NOMO-1 treated with DMSO at 0.1 percent for 48 hours (cell line): Measurements from ENCODE around the gene KCNJ4.

Experiments
- DNase-seq: peaks from one replicate; lab custom pipeline; 2025; ENCODE audit not compliant: unreplicated experiment; lab: John Stamatoyannopoulos, UW

Gene KCNJ4

DNA sequence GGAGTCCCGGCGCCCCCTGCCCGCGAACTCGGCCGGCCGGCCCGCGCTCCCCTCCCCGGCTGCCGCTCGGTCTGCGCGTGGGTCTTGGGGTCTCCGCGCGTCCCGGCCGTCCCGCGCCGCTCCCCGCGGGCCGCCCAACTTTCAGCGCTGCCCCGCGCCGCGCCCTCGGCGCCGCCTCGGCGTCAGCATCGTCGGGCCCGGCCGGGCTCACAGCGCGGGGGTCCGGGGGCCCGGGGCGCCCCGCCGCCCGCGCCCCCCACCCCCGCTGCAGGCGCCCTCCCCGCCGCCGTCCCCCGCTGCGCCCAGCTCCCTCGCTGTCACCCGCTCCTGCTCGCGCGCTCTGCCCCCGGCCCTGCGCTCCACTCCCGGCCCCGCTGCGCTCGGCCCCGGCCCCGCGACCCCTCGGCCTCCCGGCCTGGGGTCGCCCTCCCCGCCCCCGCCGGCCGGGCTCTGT is at the start of gene KCNJ4:
Gene KCNJ4, minus strand, starts transcription at position 124 of the 454 bp plus-strand sequence. CDS start 27,067 bp downstream, outside the sequence.
- no peak for DNase-seq

DNA sequence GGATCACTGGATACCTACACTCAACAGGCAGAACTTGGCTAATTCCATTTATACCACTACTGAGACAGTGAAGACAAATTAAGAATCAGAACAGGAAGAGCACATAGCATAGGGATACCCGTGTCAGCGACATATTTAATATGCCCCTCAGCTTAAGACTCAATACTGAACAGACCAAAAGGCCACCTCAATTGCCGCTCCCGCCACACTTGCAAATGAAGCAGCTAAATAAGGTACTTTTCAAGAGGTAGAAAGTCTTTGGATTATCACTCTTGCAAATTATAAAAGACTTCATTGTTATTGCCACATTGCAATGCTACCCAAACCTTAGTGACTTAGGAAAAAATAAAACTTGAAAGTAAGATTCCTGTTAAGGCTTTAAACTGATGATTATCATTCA is 48.0 kb upstream of the KCNJ4 start:
- DNase-seq: no peak

DNA sequence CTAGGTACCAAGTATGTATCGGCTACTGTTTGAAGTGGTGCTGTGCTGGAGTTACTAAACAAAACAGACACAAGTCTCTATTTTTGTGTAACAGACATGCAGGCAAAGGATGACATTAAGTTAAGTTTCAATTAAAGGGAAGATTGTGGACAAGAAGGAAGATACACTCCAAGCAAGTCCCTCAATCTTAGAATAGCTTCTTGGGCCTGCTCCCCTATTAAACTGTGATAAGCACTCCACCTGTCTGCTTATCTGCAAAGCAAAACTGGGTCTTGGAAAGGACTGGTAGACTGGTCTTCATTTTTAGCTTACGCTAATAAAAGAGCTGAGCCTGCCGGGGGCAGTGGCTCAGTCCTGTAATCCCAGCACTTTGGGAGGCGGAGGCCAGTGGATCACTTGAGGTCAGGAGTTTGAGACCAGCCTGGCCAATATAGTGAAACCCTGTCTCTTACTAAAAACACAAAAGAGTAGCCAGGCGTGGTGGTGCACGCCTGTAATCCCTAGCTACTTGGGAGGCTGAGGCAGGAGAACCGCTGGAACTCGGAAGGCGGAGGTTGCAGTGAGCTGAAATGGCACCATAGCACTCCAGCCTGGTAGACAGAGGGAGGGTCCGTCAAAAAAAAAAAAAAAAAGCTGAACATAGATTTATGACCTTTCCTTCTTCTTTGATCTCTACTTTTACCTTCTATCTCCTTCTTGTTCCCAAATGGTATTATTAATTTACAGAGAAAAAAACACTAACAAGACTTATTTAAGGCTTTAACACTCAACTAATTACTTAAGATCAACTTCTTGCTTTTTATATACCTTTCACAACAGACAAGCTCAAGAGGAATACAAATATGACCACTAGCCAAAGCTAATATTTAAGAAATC is 47.0 kb upstream of the KCNJ4 start:
- DNase-seq: no peak

DNA sequence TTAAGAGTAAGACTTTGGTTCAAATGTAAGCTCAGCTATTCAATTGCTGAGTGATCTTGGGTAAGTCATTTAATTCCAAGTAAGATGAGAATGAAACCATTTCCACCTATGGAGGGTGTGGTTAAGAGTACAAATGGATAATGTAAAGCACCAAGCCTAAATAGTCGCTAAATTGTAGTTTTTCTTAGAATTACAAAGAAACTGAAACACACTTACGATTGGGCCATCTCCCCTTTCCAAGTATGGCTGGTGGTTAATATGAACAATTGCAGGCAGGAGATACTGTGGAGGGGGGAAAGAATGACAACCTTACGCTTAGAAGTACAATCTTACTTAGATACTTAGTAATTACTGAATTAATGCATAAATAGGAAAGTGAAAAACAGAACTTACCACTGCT is 42.9 kb upstream of the KCNJ4 start:
- DNase-seq: no peak

DNA sequence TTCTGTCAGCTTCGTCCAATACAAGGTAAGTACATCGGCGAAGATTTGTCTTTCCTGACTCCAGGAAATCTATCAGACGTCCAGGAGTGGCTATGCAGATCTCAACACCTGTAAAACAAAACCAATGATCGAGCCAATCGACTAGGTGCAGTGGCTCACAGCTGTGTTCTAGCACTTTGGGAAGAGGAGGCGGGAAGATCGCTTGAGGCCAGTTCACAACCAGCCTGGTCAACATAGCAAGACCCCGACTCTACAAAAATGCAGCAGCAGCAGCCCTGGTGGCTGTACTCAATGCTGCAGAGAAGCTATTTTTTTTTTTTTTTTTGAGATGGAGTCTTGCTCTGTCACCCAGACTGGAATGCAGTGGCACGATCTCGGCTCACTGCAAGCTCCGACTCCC is 39.9 kb upstream of the KCNJ4 start:
- no peak for DNase-seq

DNA sequence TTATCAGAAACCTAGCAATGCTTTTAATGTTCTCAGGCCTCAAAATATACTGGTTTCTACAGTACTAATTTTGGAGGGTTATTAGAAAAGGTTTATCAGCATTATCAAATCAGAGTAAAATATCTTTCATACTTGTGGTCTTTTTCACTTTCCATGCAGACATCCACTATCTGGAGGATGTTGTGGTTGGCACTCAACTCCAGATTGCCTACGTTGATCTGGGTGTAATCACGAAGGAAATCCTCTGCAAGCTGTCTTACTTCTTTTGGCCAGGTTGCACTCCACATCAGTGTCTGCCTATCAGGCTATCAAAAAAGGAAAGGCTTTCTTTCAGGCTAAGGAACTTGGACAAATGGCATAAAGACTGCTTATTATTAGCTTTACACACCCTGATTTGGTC is 39.5 kb upstream of the KCNJ4 start:
- no peak for DNase-seq

DNA sequence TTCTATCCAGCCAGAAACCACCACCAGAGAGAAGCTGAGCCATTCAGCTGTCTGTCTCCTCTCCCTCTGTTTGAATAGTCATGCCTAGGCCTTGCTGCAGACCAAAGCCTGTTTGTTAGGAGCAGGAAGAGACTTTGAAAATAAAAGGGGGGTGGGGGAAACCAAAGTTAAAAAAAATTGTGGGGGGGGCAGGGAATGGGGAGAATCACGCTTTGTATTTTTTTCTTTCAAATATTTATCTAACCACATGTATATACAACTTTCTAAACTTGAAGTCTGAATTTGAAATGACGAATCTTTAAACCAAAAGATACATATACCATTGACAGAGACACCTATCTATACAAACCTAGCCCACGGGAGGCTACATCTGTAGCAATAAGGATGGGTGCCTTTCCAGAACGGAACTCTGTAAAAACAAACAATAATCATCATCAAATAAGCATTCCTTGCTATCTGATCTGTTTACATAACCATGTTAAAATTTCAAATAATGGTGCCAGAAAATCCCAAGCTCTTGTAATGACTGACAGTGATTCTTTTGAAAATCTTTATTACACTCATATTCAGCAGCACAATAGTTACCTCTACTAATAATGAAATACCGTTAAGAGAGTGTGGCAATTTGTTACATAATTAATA is 36.8 kb upstream of the KCNJ4 start:
- DNase-seq: no peak

DNA sequence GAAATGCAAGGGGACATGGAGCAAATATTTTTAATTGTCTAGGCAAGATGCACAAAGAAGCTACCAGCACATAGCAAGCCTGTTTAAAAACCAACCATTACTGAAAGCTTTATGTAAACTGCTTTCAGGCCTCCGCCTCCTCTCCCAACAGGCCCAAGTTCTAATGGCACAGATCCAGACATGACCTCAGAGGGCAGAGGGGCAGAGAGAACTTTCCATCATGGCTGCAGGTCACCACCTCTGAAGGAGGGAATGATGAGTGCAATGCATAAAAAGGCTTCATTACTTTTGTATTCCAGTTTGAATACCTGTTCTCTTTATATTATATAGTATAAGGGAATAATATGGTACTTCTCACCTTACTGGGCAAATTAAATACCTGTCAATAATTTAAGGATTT is 35.9 kb upstream of the KCNJ4 start:
- no peak for DNase-seq

DNA sequence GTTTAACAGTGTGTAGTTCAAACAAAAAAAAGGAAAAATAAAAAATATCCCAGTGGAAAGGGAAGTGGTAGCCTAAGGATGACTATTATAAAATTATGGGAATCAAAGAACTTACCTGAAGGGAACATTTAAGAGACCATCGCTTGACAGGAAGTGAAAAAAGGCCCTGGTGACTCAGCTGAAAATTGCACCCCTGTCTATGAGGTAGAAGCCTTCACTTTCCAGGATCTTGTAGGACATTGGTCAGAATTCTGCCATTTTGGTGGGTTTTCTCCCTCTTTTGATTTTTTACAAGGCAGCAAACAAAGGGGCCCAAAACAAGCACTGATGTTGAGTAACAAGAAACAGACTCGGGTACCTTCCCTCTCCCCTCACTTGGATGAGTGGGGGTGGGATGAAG is 35.5 kb upstream of the KCNJ4 start:
- DNase-seq: no peak

DNA sequence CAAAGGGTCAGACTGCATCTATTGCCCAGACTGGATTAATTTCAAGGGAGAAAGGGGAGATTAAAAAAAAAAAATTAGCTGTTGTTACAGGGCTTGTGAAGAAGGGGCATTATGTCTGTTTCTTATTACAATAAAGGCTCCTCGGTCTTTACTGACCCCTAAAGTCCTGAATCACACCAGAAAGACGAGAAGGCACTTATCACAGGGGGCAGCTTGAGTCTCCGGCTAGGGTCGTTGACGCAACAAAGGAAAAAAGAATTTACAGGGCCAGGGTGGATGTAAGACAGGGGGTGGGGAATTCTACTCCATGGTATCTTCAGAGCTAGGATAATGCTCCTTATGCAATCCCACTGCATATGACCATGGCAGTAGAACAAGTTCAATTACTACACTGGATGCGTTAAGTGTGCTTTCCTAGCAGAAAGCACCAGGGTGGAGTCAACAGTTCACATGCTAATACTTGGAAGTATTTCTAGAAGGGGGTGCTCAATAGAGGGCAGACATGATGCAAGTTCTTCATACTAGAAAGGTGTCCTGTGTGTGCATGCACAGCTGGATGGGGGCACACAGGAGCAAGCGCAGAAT is 34.7 kb upstream of the KCNJ4 start:
- DNase-seq: no peak

DNA sequence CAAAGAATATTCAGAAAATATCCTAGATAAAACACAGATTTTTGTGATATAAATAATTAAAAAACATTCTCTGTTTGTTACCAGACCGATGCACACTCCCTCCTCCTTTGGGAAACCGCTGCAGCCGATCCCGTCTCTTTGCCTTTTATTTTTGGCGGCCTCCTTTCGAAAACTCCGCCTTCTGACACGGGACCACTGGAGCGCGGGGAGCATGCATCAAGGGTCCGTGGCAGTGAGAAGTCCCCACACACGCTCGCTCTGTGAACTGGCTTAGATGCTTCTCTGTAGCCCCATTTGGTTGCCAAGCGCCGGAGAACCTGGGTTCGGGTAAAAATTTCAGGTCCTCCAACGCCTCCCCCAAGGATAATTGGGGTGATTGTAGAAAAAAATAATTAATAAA is 34.1 kb upstream of the KCNJ4 start:
- no peak for DNase-seq

DNA sequence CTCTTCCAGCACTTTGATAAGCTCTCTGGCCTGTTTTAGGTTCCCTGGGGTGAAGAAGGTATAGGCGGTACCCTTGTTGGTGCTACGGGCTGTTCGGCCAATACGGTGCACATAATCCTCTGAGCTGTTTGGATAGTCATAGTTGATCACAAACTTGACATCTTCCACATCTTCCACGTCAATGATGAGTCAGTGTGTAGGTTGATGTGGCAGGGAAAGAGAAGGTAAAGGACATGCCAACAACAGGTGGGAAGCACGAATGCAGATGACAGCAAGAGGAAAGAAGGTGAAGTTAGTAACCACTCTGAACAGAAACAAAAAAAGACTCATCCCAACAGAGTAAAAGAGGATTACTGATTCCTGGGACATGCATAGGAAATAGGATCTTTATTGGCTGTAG is 32.9 kb upstream of the KCNJ4 start:
- no peak for DNase-seq

DNA sequence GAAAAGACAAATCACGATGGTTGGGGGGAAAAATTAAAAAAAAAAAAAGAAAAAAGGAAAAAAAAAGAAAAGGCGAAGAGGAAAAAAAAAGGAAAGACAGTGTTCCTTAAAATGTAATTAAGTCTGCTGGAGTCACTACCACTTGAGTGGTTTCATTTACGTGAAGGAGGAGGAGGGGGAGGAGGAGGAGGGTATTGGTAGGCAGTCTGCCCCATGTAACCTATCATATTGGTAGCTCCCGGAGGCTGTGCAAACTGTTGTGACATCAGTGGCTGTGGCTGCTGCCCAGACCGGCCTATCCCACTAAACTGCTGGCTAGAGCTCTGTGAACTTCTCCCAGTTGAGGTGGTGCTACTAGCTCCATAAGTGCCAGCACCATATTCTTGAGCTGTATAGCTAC is 30.8 kb upstream of the KCNJ4 start:
- DNase-seq: no peak

DNA sequence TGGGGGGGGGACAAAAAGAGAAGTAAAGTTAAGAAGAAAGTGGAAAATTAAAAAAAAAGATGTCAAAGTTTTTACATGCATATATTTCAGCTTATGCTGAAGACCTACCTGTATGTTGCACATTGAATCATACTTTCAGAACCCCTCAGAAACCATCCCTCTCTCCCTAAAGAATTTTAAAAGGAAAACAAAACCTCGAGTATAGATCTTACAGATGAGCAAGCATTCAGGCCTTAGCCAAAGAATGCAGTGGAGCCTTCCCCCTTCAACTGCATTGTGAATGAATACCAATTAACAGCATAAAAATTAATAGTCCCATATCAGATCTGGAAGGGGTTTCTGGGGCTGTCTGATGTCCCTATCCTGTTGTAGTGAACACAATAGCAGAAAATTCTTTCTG is 29.2 kb upstream of the KCNJ4 start:
- DNase-seq: no peak

DNA sequence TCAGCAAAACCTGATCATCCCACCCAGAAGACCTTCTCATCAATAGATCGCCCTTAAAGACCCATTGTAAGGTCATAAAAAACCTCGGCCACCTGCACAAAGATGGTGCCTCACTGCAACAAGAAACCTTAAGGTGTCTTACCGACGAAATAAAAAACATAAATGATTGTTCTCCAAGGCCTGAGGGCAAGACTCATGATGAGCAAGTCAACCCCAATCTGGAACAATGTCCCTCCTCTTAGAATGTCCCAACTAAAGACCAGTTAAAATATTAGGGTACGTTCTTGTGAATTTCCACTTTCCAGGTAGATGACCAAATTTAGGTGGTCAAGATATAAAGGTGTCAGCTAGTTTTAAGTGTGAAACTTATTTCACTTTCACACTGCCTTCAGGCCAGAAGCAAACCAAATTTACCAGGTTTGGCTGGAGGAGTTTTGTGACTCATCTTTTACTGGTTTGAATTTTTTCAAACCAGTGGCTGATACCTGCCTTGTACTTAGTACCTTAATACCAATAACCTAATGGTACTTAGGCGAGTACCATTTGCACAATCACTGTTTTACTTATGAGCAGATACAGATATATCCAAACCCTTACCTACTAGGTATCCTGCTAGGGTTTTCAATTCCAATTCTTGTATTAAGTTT is 27.8 kb upstream of the KCNJ4 start:
- DNase-seq: no peak

DNA sequence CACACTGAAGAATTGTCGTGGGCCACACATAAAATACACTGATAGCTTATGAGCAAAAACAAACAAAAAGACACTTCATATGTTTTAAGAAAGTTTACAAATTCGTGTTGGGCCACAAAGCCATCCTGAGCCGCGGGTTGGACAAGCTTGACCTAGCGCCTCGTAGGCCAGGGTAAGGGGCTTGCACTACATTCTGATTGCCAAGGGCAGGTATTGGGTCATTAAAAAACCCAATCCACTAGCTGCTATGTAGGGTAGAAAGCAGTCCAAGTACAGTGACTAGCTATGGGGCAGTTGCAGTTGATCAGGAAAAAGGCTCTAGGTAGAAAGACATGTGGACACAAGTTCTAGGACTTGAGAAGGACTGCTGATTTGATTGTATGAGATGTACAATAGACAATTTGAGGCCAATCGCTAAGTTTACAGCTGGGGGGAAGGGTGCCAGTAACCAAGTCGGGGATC is 26.9 kb upstream of the KCNJ4 start:
- DNase-seq: no peak

DNA sequence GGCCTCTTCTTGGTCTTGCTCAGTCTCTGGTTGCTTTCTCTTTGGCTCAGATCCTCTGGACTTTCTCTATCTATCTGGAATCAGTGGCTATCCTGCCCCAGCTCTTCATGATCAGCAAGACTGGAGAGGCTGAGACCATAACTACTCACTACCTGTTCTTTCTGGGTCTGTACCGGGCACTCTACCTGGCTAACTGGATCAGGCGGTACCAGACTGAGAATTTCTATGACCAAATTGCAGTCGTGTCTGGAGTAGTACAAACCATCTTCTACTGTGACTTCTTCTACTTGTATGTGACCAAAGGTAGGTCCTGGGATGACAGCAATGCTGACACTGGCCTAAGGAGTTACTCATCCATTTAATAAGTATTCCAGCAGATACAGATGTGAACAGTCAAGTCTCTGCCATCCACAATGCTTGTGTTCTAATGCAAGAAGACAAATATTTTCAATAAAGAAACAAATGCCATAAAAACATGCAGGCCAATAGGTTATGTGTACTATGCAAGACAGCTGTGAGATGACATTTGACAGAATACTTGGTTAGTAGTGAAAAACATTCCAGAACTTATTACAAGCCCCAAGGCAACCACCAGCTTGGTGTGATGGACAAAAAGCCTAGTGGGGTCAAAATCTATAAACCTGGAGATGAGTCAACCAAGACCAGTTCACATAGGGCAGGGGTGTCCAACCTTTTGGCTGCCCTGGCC is 26.3 kb upstream of the KCNJ4 start:
- no peak for DNase-seq

DNA sequence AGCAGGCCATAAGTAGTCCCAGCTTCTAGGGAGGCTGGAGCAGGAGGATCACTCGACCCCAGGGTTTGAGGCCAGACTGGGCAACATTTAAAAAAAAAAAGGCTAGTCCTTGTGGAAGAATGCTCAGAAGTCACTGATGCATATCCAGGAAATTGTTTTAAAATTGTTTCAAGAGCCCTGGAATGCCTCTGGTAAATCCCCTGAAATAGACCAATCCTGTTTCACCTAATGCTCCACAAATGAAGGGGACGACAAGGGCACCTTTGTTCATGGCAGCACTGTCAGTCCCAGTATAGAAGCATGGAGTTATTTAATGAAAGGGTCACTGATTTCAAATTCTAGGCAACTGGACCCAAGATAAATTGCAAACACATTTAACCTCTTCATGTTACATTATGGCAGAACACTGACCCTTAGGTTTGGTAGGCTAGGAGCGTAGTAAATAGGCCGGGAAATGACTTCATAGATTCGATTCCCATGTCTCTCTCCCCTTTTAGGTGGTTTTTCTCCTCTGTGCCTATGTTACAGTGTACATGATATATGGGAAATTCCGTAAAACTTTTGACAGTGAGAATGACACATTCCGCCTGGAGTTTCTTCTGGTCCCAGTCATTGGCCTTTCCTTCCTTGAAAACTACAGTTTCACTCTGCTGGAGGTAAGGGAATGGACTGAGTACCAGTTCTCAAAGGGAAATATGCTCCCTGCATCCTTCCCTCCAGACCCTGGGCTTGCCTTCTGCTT is 24.3 kb upstream of the KCNJ4 start:
- DNase-seq: no peak

DNA sequence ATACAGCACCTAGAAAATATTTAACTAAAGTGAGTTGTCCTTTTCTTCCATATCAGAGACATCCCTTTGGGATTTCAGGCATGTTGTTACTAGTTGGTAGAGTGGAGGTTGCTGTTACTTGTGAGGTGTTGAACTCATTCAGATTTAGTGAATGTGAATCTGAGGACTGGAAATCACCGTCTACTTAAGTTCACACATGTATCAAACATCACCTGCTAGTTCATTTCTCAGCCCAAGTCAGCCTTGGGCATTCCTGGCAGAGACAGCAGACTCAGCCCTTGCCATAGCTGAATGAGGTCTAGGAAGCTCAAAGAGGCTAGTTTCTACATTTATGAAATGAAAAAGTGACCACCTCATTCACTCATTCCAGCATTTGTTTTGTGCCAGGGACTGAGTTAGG is 22.6 kb upstream of the KCNJ4 start:
- no peak for DNase-seq

DNA sequence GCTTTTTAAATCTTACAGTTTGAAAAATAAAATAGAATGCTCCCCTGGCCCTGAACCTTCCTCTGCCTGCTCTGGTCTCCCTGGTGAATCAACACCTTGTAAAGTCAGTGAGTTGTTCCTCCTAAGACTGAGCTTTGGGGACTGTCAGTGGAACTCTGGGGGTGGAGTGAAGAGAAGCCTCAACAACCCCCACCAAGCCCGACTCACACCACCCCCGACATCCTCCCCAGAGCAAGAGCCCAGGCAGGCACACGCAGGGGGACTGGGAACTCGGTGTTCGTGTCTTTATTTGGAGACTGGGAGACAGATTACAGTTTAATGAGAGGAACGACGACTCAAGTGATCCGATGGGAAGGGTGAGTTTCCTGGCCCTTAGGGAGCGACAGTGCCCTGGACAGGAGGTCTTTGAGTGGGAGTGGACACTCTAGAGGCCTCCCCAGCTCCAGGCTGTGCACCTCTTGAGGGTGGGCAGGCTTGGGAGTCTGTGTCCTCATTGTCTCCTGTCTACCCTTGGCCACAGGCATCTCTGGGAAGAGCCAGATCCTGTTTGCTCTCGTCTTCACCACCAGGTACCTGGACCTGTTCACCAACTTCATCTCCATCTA is 19.1 kb upstream of the KCNJ4 start:
- no peak for DNase-seq
